ENCODE measurements around the gene RCAN1. TPM values are rescaled to one million over a fixed set of nuclear protein-coding genes. Genes with fewer than 3 reads are reported as not detected.
"Not testable (repeated sequence)": the region's sequence is repeated elsewhere in the genome, so short reads cannot be mapped to it uniquely, and the experiment has no call there.

Gene RCAN1
- total RNA-seq, 1 donor from 2014 or later, result 22.8 TPM

DNA sequence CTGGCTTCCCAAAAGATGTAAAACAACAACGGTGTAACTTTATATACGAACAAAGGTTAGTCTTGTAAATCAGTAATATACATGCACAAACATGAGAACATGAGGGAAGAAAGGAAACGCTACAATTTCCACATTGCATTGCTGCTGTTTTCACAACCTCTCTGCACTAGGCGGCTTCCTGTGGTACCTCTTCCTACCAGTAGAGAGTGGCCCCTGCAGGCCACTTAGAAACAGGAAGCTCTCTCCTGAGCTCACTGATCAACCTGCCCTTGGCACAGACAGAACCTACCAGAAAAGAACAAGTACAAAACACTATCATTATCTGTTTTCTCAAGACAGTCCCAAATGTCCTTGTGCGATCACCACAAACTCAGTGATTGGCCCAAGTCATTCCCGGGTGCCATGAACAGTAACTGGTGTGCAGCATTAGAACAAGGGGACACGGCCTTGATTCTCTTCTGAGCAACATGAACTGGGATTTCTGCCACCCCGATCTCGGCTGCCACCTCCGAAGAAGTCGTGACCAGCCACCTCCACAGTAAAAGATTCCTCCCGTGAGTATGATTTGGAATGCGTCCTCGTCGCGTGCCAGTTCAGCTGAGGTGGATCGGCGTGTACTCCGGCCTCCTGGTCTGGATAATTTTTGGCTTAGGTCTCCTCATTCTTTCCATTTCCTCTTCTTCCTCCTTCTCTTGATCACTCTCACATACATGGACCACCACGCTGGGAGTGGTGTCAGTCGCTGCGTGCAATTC is 97.2 kb downstream of the RCAN1 start:
- DNase-seq (ENCODE audit: low spot score), result no peak

DNA sequence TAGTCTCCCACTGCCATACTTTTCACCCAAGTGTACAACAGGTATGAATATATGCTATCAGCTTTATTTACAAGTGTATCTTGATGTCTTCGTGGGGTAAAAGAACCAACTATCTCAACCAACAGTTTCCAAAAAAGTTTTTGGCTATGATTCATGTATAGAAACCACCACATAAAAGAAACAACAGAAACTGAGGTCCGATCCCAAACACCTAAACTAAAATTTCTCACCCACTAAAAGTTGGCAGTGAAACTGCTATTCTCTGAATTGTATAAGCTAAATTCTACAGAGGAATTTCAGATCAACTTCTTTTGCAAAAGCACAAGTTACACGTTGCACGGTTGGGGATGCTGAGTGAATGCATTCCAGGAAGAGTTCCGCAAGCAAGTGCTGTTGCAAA is 97.9 kb downstream of the RCAN1 start:
- no peak for DNase-seq (ENCODE audit: low spot score)

DNA sequence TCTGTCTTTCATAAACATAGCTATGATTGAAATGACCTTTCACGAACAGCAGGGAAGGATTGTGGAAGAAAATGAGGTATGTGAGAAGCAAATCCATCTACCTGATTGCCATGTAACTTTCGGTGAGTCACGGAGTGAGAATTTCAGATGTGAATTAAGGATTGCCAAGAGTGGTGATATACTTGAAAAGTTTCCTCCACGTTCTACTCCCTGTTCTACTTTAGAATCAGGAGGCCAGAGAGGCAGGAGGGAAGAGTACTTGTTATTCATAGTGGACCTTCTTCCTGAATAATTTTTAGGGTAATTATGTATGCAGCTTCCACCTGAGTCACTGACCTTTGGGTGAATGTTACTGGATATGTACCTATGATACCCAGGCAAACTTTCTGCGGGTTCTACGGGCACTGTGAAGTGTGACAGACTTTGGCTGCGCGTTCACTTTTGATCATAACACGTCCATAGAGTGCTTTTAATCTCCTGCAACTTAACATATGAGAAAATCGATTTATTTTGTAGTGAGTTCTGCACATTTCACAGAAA is 100.3 kb downstream of the RCAN1 start:
- DNase-seq (ENCODE audit: low spot score), result no peak

DNA sequence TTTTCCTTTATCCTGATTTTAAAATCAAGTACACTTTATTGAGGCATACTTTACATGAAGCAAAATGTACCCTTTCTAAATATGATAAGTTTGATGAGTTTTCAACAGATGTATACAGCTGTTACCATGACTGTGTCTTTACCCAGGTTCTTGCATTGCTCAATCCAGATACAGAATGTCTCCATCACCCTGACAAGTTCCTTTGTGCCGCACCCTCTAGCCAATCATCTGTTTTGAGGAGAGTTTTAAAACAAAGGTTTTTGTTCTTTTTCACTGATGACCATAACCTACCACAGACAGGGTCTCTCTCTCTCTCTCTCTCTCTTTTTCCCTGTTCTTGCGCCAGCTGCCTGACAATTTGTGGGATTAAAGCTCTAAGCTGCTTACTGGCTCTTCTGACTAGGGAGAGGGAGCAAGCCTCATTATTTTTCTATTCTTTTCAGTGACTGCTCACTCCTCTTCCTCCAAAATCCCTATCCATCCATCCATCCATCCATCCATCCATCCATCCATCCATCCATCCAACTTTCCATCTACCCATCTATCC is 101.7 kb downstream of the RCAN1 start:
- no peak for DNase-seq (ENCODE audit: low spot score)

DNA sequence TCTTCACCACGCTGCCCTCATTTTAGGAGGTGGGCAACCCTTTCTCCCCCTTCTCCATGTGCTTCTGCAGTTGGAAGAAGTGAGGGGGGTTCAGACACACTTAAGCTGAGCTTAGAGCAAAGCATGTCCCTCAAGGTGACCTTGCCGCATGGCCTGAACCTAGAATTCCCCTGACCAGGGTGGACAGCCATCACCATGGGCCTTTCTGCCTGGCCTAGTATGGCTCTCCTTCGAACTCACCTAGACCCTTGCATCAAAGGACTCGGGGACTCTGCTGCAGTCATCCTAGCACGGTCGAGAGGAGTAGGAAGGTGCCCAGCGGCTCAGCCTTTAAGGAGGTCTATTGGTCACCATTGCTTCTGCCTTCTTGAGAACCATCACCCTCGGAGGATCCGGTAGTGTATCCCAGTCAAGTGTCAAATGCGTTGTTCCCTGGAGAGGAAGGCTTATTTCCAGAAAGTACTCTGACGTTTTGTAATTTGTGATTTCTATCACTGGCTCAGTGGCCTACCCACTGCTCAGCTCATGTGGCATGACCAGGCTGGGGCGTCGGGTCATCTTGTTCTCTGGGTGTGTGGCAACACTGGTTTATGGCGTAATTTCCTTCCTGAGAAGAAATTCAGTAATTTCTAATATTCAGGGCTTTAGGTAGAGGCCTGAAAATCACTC is 103.0 kb downstream of the RCAN1 start, which contains the start of gene KCNE1:
Gene KCNE1, minus strand, starts transcription at position 424 of the 669 bp plus-strand sequence. CDS start 62,576 bp downstream, outside the sequence.
- no peak for DNase-seq (ENCODE audit: low spot score)

DNA sequence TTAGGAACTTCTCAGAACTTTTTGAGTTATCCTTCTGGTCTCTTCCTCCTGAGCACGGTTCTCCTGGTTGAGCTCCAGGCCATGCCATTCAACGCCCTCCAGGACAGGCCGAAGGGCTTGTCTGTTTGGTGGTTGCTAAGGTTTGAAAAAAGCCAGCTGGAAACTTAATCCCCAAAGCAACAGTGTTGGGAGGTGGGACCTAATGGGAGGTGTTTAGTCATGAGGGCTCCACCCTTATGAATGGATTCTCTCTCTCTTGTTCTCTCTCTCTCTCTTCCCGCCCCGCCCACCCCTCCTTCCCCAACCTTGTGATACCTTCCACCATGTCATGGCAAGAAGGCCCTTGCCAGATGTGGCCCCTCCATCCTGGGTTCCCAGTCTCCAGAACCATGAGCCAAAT is 103.7 kb downstream of the RCAN1 start:
- no peak for DNase-seq (ENCODE audit: low spot score)

DNA sequence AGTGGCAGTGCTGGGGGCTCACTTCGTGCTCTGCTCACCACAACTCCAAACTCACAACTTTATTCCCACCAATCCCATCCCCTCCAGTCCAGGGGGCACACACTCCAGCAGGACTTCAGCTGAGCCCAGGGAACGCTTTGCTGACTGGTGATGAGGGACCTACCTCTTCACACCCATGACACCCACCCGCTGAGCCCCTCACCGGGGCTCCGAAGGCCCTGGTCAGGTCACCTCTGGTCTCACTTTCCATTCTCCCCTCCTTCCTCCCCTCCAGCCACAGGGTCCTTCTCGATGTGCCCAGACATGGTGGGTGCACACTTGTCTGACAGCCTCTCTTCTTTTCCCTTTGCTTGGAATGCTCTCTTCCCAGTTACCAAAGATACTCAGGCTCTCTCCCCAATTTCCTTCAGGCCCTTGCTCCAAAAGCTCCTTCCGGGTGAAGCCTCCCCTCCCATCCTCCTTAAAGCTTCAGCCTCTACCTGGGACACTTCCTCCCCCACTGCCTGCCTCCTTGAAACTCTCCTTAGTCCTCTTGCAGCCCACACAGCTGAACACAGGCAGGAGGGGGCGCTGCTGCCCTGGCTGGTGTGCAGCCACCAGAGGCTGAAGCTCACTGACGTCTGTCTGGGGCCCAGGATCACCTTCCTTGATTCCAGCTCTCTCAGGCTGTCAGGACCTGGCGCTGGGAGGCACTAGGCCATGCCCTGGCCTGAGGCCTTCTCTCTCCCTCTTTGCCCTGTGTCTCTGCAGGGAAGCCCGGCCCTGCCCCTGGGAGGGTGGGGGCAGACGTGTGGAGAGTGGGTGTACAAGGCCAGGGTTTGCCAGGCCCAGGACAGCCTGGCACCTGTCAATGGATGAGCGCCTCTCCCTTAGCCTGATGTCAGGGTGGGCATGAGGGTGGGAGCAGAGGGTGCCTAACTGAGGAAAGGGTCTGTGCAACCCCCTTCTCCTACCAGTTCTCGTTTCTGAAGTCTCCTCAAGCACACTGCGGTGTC is 104.5 kb downstream of the RCAN1 start:
- peak; percentile 69 for DNase-seq (ENCODE audit: low spot score)

DNA sequence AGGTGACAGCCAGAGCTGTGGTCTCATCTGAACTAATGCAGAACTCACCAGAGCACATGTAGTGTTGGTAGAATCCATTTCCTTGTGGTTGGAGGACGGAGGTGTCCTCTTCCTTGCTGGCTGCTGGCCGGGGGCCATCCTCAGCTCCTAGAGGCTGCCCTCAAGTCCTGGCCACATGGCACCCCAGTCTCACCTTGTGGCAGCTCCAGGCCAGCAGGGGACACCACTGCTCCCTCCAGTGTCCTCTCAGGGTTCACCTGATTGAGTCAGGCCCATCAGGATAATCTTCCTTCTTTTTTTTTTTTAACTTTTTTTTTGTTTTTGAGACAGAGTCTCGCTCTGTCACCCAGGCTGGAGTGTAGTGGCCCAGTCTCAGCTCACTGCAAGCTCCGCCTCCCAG is 105.8 kb downstream of the RCAN1 start:
- DNase-seq (ENCODE audit: low spot score), result no peak

DNA sequence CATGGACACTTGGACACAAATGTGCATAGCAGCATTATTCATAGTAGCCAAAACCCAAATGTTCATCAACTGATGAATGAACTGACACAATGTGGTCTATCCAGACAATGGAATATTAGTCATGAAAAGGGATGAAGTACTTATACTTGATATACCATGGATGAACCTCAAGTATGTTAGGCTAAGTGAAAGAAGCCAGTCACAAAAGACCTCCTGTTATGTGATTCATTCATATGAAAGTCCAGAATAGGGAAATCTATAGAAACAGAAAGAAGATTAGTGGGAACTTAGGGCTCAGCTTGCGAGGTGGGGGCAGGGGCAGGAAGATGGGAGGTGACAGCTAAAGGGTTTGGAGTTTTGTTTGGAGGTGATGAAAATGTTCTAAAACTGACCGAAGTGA is 110.3 kb downstream of the RCAN1 start:
- DNase-seq (ENCODE audit: low spot score), result no peak

DNA sequence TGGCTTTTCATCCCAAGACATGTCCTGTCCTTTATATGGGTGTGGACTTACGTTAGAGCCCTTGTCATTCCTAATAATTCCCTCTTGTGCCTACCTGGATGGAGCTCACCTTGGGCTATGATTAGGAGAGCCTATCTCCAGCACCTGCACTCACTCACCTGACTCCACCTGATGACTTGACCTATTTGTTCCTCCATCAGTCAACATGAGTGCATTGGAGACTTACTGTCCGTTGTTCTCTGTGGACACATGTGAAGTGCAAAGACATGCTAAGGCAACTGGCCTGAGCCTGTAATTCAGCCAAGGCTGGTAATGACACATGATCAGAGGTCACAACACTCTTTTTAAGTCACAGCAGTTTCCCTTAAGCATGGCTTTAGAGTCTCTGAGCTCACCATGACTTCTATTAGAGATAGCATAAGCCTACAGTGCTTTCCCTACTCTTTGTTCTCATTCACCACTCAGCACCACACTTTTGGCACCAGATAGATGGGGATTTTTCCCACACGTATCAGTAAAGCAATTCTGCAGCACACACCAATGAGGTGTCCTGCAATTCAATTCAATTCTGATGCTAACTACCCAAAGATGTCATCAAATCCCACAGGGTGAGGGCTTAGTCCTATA is 112.3 kb downstream of the RCAN1 start:
- DNase-seq (ENCODE audit: low spot score), result no peak

DNA sequence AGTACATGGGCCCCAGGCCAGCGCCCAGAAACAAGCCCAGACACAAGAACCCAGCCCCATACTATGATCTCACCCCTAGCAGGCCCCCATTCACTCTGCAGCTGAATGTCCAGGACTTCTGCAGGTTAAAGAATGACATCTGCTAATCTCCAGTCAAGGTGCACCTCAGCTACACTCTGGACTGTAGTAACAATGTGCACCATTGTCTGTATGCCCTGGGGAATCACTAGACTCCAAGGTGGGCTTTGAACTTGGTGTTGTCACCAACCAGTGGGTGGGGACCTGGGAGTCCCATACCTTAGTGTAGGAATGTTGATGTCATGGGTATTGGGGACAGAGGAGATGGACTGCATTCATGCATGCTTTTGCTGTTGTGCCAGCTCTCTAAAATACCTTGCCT is 113.2 kb downstream of the RCAN1 start:
- DNase-seq (ENCODE audit: low spot score), result no peak

DNA sequence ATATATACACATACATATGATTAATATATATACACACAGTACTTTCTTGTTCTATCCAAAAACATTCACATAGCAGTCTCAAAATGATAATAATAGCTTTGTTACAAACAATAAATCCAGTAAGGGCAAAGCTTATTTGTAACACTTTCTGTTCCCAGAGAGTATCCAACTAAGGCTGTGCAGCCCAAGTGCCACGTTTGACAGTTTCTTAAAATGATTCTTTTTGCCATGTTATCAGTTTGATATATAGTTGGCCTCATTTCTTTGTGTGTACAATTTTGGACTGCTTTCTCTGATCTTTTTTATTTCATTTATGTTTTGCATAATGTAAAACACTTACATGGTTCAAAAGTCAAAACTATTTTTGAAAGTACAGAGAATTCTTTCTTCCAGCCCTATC is 114.7 kb downstream of the RCAN1 start:
- DNase-seq (ENCODE audit: low spot score), result no peak

DNA sequence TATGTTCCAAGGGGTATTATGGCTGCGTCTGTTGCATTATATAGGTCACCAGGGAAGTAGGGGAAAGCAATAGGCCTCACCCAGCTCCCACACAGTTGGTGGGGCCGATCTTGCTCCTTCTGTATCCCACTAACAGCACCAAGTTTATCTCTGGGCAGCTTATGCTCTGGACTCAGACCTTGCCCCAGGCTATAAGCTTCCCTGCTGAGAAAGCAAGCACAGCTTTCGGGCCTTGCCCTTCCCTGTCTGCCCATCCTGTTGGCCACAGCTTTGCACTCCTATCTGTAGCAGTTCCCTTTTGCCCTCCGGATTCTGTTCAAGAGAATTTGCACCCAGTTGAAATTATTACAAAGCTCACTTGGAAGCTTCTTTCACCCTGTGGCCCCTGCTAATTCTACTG is 115.8 kb downstream of the RCAN1 start:
- no peak for DNase-seq (ENCODE audit: low spot score)

DNA sequence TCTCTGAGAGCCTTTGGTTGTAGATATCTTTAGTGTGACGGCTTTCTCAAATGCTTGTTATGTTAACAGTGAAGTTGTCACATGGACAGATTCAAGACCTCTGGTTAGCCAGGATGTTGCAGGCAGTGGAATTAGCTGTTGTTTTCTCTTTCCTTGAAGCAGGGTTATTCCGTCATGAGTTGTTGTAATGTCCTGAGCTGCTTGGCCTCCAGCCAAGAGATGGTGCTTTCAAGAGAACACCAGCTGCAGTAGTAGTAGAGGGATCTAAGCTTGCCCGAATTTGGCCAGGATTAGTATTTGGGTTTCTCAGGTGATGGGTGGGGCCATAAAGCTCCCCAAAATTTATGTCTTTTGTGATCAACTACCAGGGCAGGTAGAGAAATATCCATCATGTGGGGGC is 116.3 kb downstream of the RCAN1 start:
- DNase-seq (ENCODE audit: low spot score), result no peak

DNA sequence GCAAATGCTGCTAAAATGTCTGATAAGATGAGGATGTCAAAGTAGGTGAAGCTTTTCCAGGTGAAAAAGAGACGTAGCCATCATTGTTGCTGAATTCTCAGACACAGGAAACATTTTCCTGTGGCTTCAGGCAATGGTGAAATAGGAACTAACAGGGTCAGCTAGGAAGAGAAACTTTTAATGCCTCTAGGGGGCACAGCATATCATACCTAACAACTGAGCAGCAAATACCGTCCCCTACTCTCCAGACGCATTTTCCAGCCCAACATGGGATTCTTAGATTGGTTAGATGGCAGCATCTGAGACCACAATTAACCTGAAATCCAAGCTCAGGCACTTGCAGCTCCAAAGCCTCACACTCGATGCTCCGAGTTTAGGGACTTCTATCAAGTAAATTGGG is 131.1 kb downstream of the RCAN1 start:
- not testable (repeated sequence) for DNase-seq (ENCODE audit: low spot score)

DNA sequence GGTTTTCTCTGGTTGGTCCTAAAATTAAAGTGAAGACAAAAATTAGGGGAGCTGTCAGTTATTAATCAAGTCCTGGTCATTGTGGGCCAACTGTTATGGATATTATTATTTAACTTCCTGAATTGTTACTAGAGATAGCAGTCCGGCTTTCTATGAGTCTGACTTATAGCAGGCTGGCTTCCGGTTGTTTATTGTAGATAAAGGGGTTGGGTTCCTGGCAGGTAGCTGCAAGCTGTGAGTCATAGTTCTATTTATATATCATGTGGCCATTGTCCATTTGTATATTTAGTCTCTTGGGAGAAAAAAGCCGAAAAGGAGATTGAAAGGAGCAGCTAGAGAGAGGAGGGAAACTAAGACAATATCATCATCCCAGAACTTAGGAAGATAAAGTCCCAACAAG is 131.5 kb downstream of the RCAN1 start:
- not testable (repeated sequence) for DNase-seq (ENCODE audit: low spot score)

DNA sequence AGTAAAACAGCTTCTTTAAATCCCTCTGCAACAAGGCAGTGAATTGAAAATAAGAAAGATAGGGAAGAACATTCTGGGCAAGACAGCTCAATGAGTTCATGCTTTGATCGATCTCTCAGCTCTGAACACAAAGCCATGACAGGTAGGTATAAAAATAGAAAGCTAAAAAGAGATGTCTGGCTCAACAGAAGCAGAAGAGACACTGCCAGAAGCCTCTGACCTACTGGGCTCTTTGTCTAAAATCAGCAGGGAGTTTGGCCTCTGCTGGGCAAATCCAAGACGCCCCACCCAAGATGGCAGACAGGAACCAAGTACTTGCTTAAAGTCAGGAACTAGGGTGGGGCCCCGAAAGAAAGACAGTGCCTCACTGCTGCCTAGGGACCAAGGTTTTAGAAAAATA is 147.6 kb downstream of the RCAN1 start:
- not testable (repeated sequence) for DNase-seq (ENCODE audit: low spot score)

Measured in ureter (tissue), 1 donor.